Naive thymus-derived CD8-positive, alpha-beta T cell (primary cell): Measurements from ENCODE around the gene NCKIPSD. TPM values are rescaled to one million over a fixed set of nuclear protein-coding genes. Genes with fewer than 3 reads are reported as not detected.
"Not testable (repeated sequence)": the region's sequence is repeated elsewhere in the genome, so short reads cannot be mapped to it uniquely, and the experiment has no call there.

ENCODE experiments used
- ATAC-seq, 2 donors: fragments of 150-1000 bp; cut with Tn5 transposase in 1 of 2; sonication (Bioruptor Pico), chemical (Tn5 transposase) in 1 of 2; 1 replicate in 1 of 2; 2 replicates in 1 of 2; pipeline ENCODE4 v1.10.0; 2021; ENCODE audit warnings: mild to moderate bottlenecking in 2 of 2, moderate library complexity in 2 of 2
- POLR2A ChIA-PET: fragments of 350-600 bp; sonication (Branson Sonifier 250); formaldehyde crosslinking; loops from one replicate; lab custom pipeline; 2021; ENCODE audit warnings: antibody characterized with exemption; lab: Charles Lee
- DNase-seq, 10 donors: peaks; one replicate each; pipeline versions ENCODE4 v3.0.0 to v3.0.0-alpha.2; 2020 to 2022
- H3K27ac Mint-ChIP-seq, 10 donors: one replicate each; pipeline ENCODE4 v1.8.0; 2020 to 2022; ENCODE audit warnings: mild to moderate bottlenecking in 10 of 10, mixed read lengths in 10 of 10, moderate library complexity in 4 of 10, inconsistent platforms in 1 of 10
- H3K27me3 Mint-ChIP-seq, 5 donors: one replicate each; pipeline ENCODE4 v1.8.0; 2021 to 2022; ENCODE audit warnings: mixed read lengths in 5 of 5
- H3K36me3 Mint-ChIP-seq, 3 donors: one replicate each; pipeline ENCODE4 v1.8.0; 2020 to 2022; ENCODE audit warnings: mixed read lengths in 3 of 3, mild to moderate bottlenecking in 2 of 3, inconsistent platforms in 1 of 3
- H3K4me1 Mint-ChIP-seq, 4 donors: one replicate each; pipeline ENCODE4 v1.8.0; 2021 to 2022; ENCODE audit warnings: mixed read lengths in 4 of 4
- H3K4me3 Mint-ChIP-seq, 10 donors: one replicate each; pipeline ENCODE4 v1.8.0; 2020 to 2022; ENCODE audit warnings: mild to moderate bottlenecking in 10 of 10, mixed read lengths in 10 of 10, moderate library complexity in 6 of 10, inconsistent platforms in 1 of 10
- H3K9me3 Mint-ChIP-seq, 9 donors: one replicate each; pipeline ENCODE4 v1.8.0; 2020 to 2022; ENCODE audit warnings: mixed read lengths in 9 of 9, mild to moderate bottlenecking in 3 of 9, inconsistent platforms in 1 of 9, moderate library complexity in 1 of 9
- polyA plus RNA-seq, 3 donors: library from polyadenylated mRNA; unstranded; fragments of 300-500 nt; fragmentation: Illumina TruSeq; gene quantifications; one replicate each; pipeline ENCODE4 v1.2.3, GENCODE V29; 2021
- total RNA-seq, 8 experiments: library from RNA in 2 of 8; stranded (reverse) in 2 of 8; gene quantifications; one replicate each; pipeline ENCODE4 v1.2.3 and lab custom pipeline; 2021 to 2026

The NCKIPSD gene
- total RNA-seq = 10 to 100 TPM; 18.1 to 18.7 TPM
- polyA plus RNA-seq = 10 to 100 TPM in 1 of 3 donors, 1 to 10 TPM in 2; 8.1 to 14.2 (median 8.5) TPM
- 9.3 to 22.2 (median 18.1) reads per million in 6 experiments for total RNA-seq (lab: John Stamatoyannopoulos, UW)

DNA sequence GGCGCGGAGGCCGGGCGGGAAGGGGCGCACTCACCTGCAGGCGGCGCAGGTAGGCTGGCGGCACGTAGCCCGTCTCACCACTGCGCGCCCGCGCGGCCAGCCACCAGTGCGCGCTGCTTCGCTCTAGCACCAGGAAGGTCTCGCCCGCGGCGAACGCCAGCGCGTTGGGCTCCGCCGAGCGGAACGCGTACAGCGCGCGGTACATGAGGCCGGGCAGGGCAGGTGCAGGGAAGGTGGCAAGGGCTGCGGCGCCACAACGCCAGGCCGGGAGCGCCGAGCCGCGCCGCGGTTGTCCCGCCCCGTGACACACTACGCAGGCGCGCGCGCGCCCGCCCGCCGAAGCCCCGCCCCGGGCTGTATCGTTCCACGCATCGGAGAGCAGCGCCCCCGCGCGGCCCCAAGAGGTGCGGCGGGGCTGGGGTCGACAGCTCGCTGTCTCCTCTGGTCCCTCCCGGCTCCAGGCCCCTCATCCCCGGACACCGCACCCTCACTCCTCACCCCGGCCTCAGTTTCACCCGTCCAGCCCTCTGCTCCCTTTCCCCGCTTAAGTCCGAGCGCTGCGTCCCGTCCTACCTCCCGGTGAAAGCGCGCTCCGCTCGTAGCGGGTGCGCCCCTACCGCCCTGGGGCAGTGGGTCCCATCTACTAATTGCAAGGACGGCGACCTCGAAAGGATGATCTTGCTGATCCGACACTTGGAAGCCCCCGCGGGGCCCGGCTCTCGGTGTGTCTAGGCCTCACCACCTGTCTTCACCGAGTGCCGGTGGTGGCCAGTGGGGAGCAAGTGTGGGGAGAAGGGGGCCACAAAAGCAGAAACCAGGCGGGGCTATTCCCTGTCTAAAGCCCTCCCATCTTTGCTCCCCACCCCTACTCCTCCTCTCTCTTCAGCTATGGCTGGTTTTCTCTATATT, at the start of gene NCKIPSD:
Gene NCKIPSD, minus strand, starts transcription at position 313 of the 909 bp plus-strand sequence. Its CDS starts 108 bp downstream, at position 205.
- DNase-seq (peak; percentile 78 to 97 (median 92)), ATAC-seq (peak; percentile 85 to 87)
- Mint-ChIP-seq H3K9me3 (no peaks in the 10 kb centered on the region), H3K4me3 (peak within 1 kb of the TSS; percentile 87 to 98 (median 93)), H3K27ac (peak within 1 kb of the TSS; percentile 71 to 94 (median 92)), H3K4me1 (peaks cover 21 to 39% (median 28%) of the 10 kb centered on the region in 4 donors), H3K27me3 (no peaks in the 10 kb centered on the region), H3K36me3 (peaks cover 0 to 45% (median 7%) of the 10 kb centered on the region in 3 donors)
- POLR2A ChIA-PET = interaction anchor here (0.6 to 1.0 kb wide), 3 partner anchors 10 to 408 kb away, joined by 3 to 7 read pairs (median 3); no protein-coding TSS in a partner anchor

GRCh38 chr3:48735075-48735767, 49.5 kb upstream of the NCKIPSD start:
- H3K4me1 Mint-ChIP-seq, H3K36me3 Mint-ChIP-seq, H3K27ac Mint-ChIP-seq, POLR2A ChIA-PET, DNase-seq, H3K27me3 Mint-ChIP-seq, ATAC-seq, H3K9me3 Mint-ChIP-seq, H3K4me3 Mint-ChIP-seq: not testable (repeated sequence)

DNA sequence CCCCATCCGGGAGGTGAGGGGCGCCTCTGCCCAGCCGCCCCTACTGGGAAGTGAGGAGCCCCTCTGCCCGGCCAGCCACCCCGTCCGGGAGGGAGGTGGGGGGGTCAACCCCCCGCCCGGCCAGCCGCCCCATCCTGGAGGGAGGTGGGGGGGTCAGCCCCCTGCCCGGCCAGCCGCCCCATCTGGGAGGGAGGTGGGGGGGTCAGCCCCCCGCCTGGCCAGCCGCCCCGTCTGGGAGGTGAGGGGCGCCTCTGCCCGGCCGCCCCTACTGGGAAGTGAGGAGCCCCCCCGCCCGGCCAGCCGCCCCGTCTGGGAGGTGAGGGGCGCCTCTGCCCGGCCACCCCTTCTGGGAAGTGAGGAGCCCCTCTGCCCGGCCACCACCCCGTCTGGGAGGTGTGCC, 48.8 kb upstream of the NCKIPSD start:
- H3K27me3 Mint-ChIP-seq, ATAC-seq, H3K36me3 Mint-ChIP-seq, H3K4me3 Mint-ChIP-seq, POLR2A ChIA-PET, H3K27ac Mint-ChIP-seq, H3K9me3 Mint-ChIP-seq, H3K4me1 Mint-ChIP-seq, DNase-seq: not testable (repeated sequence)

DNA sequence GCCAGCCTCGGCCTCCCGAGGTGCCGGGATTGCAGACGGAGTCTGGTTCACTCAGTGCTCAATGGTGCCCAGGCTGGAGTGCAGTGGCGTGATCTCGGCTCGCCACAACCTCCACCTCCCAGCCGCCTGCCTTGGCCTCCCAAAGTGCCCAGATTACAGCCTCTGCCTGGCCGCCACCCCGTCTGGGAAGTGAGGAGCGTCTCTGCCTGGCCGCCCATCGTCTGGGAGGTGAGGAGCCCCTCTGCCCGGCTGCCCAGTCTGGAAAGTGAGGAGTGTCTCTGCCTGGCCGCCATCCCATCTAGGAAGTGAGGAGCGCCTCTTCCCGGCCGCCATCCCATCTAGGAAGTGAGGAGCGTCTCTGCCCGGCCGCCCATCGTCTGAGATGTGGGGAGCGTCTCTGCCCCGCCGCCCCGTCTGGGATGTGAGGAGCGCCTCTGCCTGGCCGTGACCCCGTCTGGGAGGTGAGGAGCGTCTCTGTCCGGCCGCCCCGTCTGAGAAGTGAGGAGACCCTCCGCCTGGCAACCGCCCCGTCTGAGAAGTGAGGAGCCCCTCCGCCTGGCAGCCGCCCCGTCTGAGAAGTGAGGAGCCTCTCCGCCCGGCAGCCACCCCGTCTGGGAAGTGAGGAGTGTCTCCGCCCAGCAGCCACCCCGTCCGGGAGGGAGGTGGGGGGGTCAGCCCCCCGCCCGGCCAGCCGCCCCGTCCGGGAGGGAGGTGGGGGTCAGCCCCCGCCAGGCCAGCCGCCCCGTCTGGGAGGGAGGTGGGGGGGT, 48.2 kb upstream of the NCKIPSD start:
- POLR2A ChIA-PET, H3K4me3 Mint-ChIP-seq, H3K9me3 Mint-ChIP-seq, H3K27ac Mint-ChIP-seq, ATAC-seq, H3K27me3 Mint-ChIP-seq, H3K4me1 Mint-ChIP-seq, DNase-seq, H3K36me3 Mint-ChIP-seq: not testable (repeated sequence)

GRCh38 chr3:48727511-48727910, 41.8 kb upstream of the NCKIPSD start:
- Mint-ChIP-seq H3K4me3 (no peak overlapping the region), H3K4me1 (no peaks in the 10 kb centered on the region), H3K36me3 (no peaks in the 10 kb centered on the region), H3K27ac (no peak overlapping the region), H3K9me3 (peaks cover 0 to 2% (median 0%) of the 10 kb centered on the region in 9 donors), H3K27me3 (no peaks in the 10 kb centered on the region)
- POLR2A ChIA-PET = no interaction called here
- no peak for ATAC-seq
- no peak for DNase-seq

DNA sequence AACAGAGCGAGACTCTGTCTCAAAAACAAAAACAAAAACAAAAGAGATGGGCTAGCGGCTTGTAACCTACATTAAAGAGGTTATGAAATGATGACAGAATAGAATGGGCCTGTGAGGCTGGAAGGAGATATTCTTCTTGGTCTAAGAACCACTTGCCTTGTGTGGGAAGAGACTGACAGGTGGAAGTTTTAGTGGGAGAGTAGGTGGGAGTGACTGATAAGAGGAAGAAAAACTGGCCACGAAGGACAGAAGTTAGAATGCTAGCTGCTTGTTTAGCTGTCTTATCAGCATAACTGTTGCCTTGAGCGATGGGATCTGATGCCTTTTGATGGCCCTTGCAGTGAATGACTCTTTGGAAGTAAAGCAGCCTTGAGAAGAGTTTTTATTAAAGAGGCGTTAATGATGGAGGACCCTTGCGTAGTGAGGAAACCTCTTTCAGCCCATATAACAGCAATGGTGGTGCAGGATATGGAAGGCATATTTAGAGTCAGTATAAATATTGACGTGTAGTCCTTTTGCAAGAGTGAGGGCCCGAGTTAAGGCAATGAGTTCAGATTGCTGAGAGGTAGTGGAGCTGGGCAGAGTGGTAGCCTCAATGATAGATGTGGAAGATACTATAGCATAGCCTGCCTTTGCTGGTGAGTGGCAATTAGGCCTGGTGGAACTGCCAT, 39.6 kb upstream of the NCKIPSD start:
- POLR2A ChIA-PET, ATAC-seq, H3K36me3 Mint-ChIP-seq, H3K4me3 Mint-ChIP-seq, H3K9me3 Mint-ChIP-seq, H3K27me3 Mint-ChIP-seq, H3K27ac Mint-ChIP-seq, DNase-seq, H3K4me1 Mint-ChIP-seq: not testable (repeated sequence)

DNA sequence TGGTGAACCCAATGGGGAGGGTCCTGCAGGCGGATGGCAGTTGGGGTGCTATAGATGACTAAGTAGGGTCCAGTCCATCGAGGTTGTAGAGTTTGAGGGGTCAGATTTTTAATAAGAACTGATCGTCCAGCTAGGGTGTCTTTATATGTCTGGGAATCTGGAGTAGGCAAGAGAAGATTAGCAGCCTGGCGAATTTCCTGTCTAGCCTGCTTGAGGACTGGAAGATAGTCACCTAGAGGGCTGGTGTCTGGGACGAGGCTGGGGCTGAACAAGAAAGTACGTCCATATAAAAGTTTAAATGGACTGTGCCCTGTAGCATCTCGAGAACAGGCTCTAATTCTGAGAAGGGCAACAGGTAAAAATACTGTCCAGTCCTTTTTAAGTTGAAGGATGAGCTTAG, 38.0 kb upstream of the NCKIPSD start:
- Mint-ChIP-seq H3K27me3 (peaks cover 0 to 2% (median 0%) of the 10 kb centered on the region in 5 donors), H3K36me3 (no peaks in the 10 kb centered on the region), H3K4me1 (no peaks in the 10 kb centered on the region), H3K27ac (no peak overlapping the region), H3K4me3 (no peak overlapping the region), H3K9me3 (peaks cover 0 to 2% (median 0%) of the 10 kb centered on the region in 9 donors)
- no peak for ATAC-seq
- POLR2A ChIA-PET = no interaction called here
- DNase-seq = no peak

GRCh38 chr3:48723293-48723692, 37.6 kb upstream of the NCKIPSD start:
- H3K27ac Mint-ChIP-seq, POLR2A ChIA-PET: not testable (repeated sequence)

GRCh38 chr3:48716982-48717746, 31.4 kb upstream of the NCKIPSD start, which contains the start of gene IP6K2:
TSS of gene IP6K2 (minus strand) at chr3:48717221. CDS start at chr3:48695291, 21,930 bp downstream.
- ATAC-seq (peak; percentile 99), DNase-seq (peak; percentile 94 to 99 (median 98))
- H3K4me3 Mint-ChIP-seq = peak within 1 kb of the TSS; percentile 88 to 99 (median 96)
- peaks cover 4 to 25% (median 8%) of the 10 kb centered on the region in 3 donors for H3K36me3 Mint-ChIP-seq
- H3K4me1 Mint-ChIP-seq = peaks cover 15 to 47% (median 43%) of the 10 kb centered on the region in 4 donors
- peak within 1 kb of the TSS; percentile 87 to 98 (median 97) for H3K27ac Mint-ChIP-seq
- peaks cover 0 to 2% (median 0%) of the 10 kb centered on the region in 5 donors for H3K27me3 Mint-ChIP-seq
- POLR2A ChIA-PET = interaction anchor here (0.5 to 2.2 kb wide), 15 partner anchors 13 to 805 kb away, joined by 3 to 11 read pairs (median 3); partner anchors contain the start of genes ARIH2, CCDC51, DAG1 and IMPDH2
- H3K9me3 Mint-ChIP-seq = no peaks in the 10 kb centered on the region

More at GRCh38 chr3:48723293-48723692, 37.6 kb upstream of the NCKIPSD start:
- H3K36me3 Mint-ChIP-seq, H3K27me3 Mint-ChIP-seq, H3K4me1 Mint-ChIP-seq, H3K4me3 Mint-ChIP-seq, ATAC-seq, H3K9me3 Mint-ChIP-seq, DNase-seq: not testable (repeated sequence)

DNA sequence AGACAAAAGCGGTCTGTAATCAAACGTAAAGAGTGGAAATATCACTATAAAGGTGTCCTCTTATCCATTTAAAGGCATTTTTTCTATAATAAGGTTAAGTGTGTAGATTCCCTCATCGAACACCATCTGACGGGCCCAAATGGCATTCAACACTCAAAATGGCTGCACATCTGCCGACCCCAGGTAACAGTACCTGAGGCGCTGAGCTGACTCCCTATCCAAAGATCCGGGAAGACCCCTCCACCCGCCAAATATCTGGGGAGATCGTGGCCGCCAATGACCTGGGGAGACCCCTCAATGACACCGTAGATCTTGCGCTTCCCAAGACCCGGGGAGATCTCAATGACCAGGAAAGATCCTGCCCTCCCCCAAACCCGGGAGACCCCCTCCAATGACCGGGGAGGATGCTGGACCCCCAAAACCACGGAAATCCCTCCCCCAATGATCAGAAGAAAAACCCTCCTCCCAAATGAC, 30.8 kb upstream of the NCKIPSD start:
- H3K4me1 Mint-ChIP-seq = peaks cover 17 to 52% (median 48%) of the 10 kb centered on the region in 4 donors
- no peaks in the 10 kb centered on the region for H3K9me3 Mint-ChIP-seq
- H3K27me3 Mint-ChIP-seq = peaks cover 0 to 2% (median 0%) of the 10 kb centered on the region in 5 donors
- H3K36me3 Mint-ChIP-seq = peaks cover 4 to 29% (median 11%) of the 10 kb centered on the region in 3 donors
- ATAC-seq (peak; percentile 12 to 28), DNase-seq (peak in 7 of 10 donors; percentile 12 to 44 (median 35))
- POLR2A ChIA-PET = interaction anchor here (0.6 to 2.2 kb wide), 14 partner anchors 13 to 754 kb away, joined by 3 to 11 read pairs (median 4); partner anchors contain the start of genes ARIH2, CCDC51, DAG1 and IMPDH2
- peak overlapping the region; percentile 88 to 99 (median 96) for H3K4me3 Mint-ChIP-seq
- peak overlapping the region; percentile 87 to 98 (median 97) for H3K27ac Mint-ChIP-seq
